Testis (tissue), 3 donors: ENCODE measurements around the gene EYA2. TPM values are rescaled to one million over a fixed set of nuclear protein-coding genes. Genes with fewer than 3 reads are reported as not detected.

ENCODE experiments used
- DNase-seq: peaks from one replicate; pipeline ENCODE4 v3.0.0-alpha.2; 2019
- H3K27ac ChIP-seq, 2 donors: fragments of 200-600 bp; sonication (generic); one replicate each; pipeline ENCODE4 v1.5.1; 2019
- H3K27me3 ChIP-seq: fragments of 200-600 bp; sonication (generic); one replicate; pipeline ENCODE4 v1.5.1; 2019
- H3K36me3 ChIP-seq: fragments of 200-600 bp; sonication (generic); one replicate; pipeline ENCODE4 v1.5.1; 2017; ENCODE audit warnings: low read depth; ENCODE audit errors: missing control alignments
- H3K4me1 ChIP-seq: fragments of 200-600 bp; sonication (generic); one replicate; pipeline ENCODE4 v1.5.1; 2019
- H3K4me3 ChIP-seq, 2 donors: fragments of 200-600 bp; sonication (generic); one replicate each; pipeline ENCODE4 v1.5.1; 2017 to 2019
- H3K9me3 ChIP-seq: fragments of 200-600 bp; sonication (generic); one replicate; pipeline ENCODE4 v1.5.1; 2017
- POLR2A ChIP-seq: fragments of 450-650 bp; IDR thresholded peaks from one replicate; pipeline ENCODE4 v1.6.1; 2017; ENCODE audit warnings: antibody characterized with exemption, mild to moderate bottlenecking, moderate library complexity
- WGBS, 2 donors: methylation state at CpG; one replicate each; pipeline ENCODE4 v1.1.5; 2018; 5-methylcytosine and 5-hydroxymethylcytosine counted together
- intact Hi-C: fragments of 100-400 bp; cut with DNase I; formaldehyde crosslinking; loops from one replicate; pipeline ENCODE4 v1.15.1; 2023; ENCODE audit warnings: low total_unique reads
- polyA plus RNA-seq: library from polyadenylated mRNA; stranded (reverse); fragments of 350-450 nt; fragmentation: Illumina TruSeq; extraction: RNeasy Lipid Tissue Mini Kit (QIAGEN cat#74804); gene quantifications from one replicate; pipeline ENCODE4 v1.2.3, GENCODE V29; 2014; ENCODE audit warnings: low read depth, low replicate concordance; ENCODE audit not compliant: insufficient read depth
- total RNA-seq, 2 donors: library from RNA; depleted of rRNA; stranded (reverse); fragments of >200 nt; gene quantifications; one replicate each; pipeline ENCODE4 v1.2.3, GENCODE V29; 2016
- TF ChIP-seq, protein P1 (sequence below), 3 experiments: fragments of 450-650 bp in 2 of 3; fragments of 200-600 bp in 1 of 3; sonication (generic) in 1 of 3; IDR thresholded peaks; one replicate each; pipeline ENCODE4 v1.5.1; 2016 to 2019; ENCODE audit warnings: antibody characterized with exemption in 3 of 3, mild to moderate bottlenecking in 2 of 3, moderate library complexity in 1 of 3

Gene EYA2
- total and polyA plus RNA-seq, 3 donors from 2014 or later = 14.6 to 17.2 (median 16.2) TPM

- DNase-seq = peak; percentile 61
- intact Hi-C loops = no loop called here
- no peak overlapping the region for H3K27ac ChIP-seq
- 71 to 82% methylated on average over 9 of the region's 9 CpGs for WGBS, 2 donors
- H3K36me3 ChIP-seq = no peaks in the 10 kb centered on the region
- no peak overlapping the region for H3K4me3 ChIP-seq
- no peak for TF ChIP-seq POLR2A
- H3K4me1 ChIP-seq = peaks cover 4% of the 10 kb centered on the region
- no peaks in the 10 kb centered on the region for H3K9me3 ChIP-seq
- no peaks in the 10 kb centered on the region for H3K27me3 ChIP-seq
Observed at GRCh38 chr20:47206962-47207641, 312.5 kb downstream of the EYA2 start.

GRCh38 chr20:47208534-47209174 is 314.0 kb downstream of the EYA2 start:
- DNase-seq = no peak
- no peak overlapping the region for H3K4me3 ChIP-seq
- 91 to 96% methylated on average over 16 to 18 of the region's 18 CpGs for WGBS, 2 donors
- H3K4me1 ChIP-seq = peaks cover 4% of the 10 kb centered on the region
- no peak for TF ChIP-seq POLR2A
- TF ChIP-seq, protein P1, sequence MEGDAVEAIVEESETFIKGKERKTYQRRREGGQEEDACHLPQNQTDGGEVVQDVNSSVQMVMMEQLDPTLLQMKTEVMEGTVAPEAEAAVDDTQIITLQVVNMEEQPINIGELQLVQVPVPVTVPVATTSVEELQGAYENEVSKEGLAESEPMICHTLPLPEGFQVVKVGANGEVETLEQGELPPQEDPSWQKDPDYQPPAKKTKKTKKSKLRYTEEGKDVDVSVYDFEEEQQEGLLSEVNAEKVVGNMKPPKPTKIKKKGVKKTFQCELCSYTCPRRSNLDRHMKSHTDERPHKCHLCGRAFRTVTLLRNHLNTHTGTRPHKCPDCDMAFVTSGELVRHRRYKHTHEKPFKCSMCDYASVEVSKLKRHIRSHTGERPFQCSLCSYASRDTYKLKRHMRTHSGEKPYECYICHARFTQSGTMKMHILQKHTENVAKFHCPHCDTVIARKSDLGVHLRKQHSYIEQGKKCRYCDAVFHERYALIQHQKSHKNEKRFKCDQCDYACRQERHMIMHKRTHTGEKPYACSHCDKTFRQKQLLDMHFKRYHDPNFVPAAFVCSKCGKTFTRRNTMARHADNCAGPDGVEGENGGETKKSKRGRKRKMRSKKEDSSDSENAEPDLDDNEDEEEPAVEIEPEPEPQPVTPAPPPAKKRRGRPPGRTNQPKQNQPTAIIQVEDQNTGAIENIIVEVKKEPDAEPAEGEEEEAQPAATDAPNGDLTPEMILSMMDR (IDR thresholded peaks at IDR 0.05) = no peak
- H3K27me3 ChIP-seq = no peaks in the 10 kb centered on the region
- intact Hi-C loops = no loop called here
- no peaks in the 10 kb centered on the region for H3K9me3 ChIP-seq
- no peaks in the 10 kb centered on the region for H3K36me3 ChIP-seq
- no peak overlapping the region for H3K27ac ChIP-seq

DNA sequence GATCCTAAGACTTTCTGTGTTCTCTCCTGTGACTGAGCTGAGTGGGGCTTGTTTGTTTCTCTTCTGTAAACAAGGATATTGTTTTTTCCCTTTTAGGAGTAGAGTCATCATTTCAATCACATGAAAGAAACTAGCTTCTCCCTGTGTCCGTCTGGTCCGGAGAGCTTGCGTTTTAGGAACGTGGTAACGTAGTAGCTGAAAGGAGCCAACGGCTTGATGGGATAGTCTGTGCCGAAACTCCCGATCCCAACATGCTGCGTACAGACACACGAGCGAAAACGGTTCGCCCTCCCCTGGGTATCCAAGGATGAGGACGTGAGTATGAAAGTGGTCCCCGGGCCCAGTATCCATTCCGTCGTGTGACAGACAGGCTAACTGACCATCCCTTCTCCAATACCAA is 315.3 kb downstream of the EYA2 start:
- Histone ChIP-seq H3K27me3 (no peaks in the 10 kb centered on the region), H3K36me3 (no peaks in the 10 kb centered on the region), H3K4me3 (no peak overlapping the region), H3K27ac (no peak overlapping the region), H3K9me3 (no peaks in the 10 kb centered on the region), H3K4me1 (peaks cover 4% of the 10 kb centered on the region)
- 93 to 98% methylated on average over 17 of the region's 17 CpGs for whole genome bisulfite sequencing, 2 donors
- DNase-seq = no peak
- TF ChIP-seq, protein P1 (IDR thresholded peaks at IDR 0.05) = no peak
- TF ChIP-seq POLR2A = no peak
- intact Hi-C loops = no loop called here

DNA sequence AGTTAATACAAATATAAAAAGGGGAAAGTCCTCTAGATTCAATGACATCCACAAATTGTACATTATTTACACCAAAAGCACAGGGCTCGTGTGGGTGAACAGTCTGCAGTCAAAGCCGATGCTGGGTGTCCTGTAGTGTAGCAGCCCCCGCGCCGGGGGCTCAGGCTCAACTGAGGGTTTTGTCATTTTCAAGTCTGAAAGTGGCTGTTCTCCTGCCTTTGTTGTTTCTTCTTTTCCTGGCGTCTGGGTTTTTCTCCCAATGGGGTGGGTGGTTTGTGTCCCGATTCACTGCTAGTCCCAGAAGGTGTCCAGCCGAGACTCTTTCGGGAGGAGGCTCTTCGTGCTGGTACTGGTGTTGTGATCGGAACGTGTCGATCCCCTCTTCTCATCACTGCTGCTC is 315.8 kb downstream of the EYA2 start:
- intact Hi-C loops = no loop called here
- DNase-seq = no peak
- Histone ChIP-seq H3K27me3 (no peaks in the 10 kb centered on the region), H3K9me3 (no peaks in the 10 kb centered on the region), H3K36me3 (no peaks in the 10 kb centered on the region), H3K27ac (no peak overlapping the region), H3K4me3 (no peak overlapping the region), H3K4me1 (peaks cover 4% of the 10 kb centered on the region)
- no peak for TF ChIP-seq POLR2A
- TF ChIP-seq, protein P1 (IDR thresholded peaks at IDR 0.05) = no peak
- WGBS, 2 donors = 90 to 94% methylated on average over 13 of the region's 13 CpGs

GRCh38 chr20:47211036-47211435 is 316.4 kb downstream of the EYA2 start:
- 90 to 94% methylated on average over 7 of the region's 7 CpGs for WGBS, 2 donors
- intact Hi-C loops = no loop called here
- Histone ChIP-seq H3K27me3 (no peaks in the 10 kb centered on the region), H3K4me3 (no peak overlapping the region), H3K27ac (no peak overlapping the region), H3K4me1 (peaks cover 4% of the 10 kb centered on the region), H3K9me3 (no peaks in the 10 kb centered on the region), H3K36me3 (no peaks in the 10 kb centered on the region)
- no peak for DNase-seq
- no peak for TF ChIP-seq POLR2A
- TF ChIP-seq, protein P1 (IDR thresholded peaks at IDR 0.05) = no peak
